NCI-H1092 (cell line): Measurements from ENCODE around the gene SYT2.
A peak's percentile ranks its signal among the peaks of the same experiment; 100 is the strongest.

Source experiments
- DNase-seq: peaks from one replicate; lab custom pipeline; 2025; lab: John Stamatoyannopoulos, UW

Gene SYT2

GRCh38 chr1:202677433-202677832 is 32.8 kb downstream of the SYT2 start:
- DNase-seq: no peak

DNA sequence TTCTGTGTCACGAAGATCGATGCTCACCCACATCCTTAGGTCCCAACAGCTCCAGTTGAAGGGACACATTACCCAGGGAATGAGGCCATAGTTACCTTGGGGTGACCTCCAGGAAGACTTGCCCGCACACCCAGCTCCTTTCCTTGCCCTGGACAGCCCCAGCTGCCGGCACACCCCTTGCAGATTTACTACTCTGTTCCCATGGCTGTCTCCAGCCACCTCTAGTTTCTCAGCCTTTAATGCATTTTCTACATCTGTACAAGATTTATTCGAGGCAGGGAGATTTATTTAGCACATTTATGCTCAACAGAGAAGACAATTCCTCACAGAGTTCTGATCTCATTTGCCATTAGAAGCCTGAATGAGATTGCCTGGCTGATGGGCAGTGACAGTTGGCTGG is 36.7 kb downstream of the SYT2 start:
- no peak for DNase-seq

DNA sequence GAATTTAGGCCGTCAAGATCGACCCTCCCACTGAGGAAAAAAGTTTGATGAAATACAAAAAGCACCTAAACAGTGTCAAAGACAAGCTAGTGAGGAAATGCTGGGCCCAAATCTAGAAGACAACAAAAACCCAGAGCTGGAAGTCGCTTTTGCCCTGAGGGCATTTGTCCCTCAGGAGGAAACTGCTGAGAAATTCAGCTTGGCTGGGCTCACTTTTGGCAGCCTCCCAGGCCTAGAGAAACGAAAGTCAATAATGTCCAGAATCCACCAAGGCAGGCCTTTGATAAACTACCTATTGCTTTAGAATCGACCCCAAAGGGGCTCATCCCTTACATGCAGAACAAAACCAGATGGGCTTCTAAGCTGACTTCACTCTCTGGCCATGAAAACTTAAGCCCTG is 38.9 kb downstream of the SYT2 start:
- DNase-seq: no peak

- no peak for DNase-seq
These were observed 44.8 kb downstream of the SYT2 start for GRCh38 chr1:202665417-202665816.

DNA sequence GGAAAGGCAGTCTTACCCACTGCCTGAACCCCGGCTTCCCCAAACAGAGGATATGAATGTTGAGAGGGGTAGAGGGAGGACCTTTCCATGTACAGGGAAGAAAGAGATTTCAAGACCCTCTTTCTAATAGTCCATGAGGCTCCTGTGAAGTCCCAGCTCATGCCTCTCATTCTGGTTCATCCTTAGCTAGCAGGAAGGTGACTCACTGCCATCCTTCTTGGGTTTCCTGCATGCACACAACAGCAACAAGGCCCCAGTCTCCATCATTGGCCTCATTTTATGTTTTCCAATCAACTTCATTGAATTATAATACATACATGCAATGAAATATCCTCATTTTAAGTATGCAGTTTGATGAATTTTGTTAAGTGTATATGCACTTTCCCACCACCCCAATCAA is 46.2 kb downstream of the SYT2 start:
- no peak for DNase-seq

DNA sequence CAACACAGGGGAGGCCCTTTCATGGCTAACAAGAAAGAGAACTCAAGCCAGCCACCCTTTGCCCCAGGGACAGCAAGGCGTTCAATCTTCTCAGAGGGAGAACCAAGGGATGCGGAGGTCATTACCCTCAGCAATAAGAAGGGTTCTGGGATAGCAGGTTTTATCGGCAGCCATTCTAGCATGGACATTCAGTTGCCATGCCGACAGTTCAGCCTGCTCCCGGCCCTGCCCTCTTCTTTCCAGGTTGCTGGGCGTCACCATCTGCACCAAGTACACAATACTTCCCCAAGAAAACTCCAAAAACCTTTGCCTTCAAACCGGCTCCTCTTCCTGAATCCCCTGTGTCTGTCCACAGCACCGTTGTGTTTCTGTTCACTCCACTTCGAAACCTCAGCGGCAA is 47.1 kb downstream of the SYT2 start:
- DNase-seq: no peak

- DNase-seq: peak; percentile 53
These were observed 48.2 kb downstream of the SYT2 start for GRCh38 chr1:202662081-202662480.

GRCh38 chr1:202661136-202661845 is 49.0 kb downstream of the SYT2 start:
- no peak for DNase-seq

DNA sequence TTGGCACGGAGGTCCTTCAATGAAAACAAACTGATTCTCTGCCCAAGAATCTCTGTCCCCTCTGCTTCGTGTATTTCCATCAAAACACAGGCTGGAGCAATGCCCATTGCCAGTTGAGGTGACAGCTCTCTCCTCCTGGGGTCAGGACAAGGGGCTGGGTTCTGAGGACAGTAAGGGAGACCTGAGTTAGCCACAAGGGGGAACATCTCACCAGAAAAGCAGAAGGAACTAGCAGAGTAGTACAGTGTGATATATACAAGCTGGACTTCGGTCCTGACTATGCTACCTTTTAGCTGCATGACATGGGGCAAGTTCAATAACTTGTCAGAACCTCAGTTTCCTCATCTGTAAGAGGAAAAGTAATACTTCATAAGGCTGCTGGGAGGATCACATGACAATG is 50.3 kb downstream of the SYT2 start:
- DNase-seq: no peak

DNA sequence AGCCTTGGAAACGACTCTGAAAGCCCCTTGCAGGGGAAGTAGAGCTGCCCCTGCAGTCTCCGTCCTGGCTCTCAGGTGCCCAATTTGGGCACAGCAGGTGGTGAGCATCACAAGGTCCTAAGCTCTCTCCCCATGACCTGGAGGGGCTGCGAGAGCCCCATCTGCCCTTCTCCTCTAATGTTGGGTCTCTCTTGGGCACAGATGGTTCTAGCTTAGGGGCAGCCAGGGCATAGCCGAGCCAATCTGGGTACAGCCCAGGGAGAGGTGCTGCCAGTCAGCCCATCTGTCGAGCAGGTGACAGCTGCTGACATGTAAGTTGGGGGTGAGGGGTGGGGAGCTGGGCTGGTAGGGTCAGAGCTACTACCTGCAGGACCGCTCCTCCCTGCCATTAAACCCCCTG is 50.7 kb downstream of the SYT2 start:
- DNase-seq: no peak

GRCh38 chr1:202658769-202659168 is 51.5 kb downstream of the SYT2 start:
- DNase-seq: no peak

DNA sequence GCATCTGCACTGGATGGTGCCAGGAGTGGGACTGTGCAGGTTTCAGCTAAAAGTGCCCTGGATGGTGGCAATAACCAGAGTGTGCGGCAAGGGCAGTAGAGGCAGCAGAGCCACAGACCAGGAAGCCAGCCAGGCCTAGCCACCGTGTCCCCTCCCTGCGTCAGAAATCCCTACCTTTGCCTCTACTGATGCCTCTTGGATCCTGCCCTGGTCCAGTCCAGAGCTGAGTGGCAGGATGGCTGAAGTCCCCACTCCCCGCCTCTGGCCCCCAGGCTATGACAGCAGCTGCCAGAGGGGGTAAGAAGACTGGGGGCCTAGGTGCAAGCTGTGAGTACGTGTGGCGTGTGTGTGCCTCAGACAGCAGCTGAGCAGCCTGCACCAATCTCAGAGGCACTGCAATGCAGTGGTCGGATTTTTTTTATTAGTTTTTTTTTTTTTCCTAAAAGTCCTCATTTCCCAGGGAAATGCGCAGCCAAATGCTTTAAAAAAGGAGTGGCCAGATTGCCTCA is 51.9 kb downstream of the SYT2 start:
- DNase-seq: no peak

DNA sequence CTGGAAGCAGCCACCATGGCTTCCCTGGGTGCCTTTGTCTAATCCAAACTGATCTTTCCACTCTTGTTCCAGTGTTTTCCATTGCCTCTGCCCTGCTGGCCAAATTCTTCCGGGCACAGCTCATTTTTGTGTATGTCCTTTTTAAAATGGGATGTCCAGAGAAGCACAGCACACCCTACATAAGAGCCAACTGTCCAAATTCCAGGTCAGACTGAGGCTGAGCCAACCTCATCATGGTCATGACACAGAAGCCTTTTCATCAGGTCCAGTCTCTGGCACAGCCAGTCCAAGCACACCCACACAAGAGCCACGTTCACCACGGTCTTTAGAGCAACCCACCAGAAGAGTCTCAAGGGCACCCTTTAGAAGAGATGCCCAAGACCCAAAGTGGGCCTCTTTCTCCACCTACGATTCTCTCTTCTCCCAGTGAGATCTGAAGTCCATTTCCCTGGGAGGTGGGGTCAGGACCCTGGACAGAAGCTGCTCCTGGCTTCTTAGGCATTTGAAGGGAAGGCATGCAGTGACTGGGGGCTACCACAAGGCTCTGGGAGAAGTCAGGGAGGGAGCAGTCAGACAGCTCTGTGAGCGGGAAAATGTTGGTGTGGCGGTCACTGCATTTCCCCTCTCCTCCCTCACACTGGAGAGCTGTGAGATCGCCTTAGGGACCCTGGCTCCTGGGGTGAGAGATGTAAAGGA is 53.2 kb downstream of the SYT2 start:
- no peak for DNase-seq

DNA sequence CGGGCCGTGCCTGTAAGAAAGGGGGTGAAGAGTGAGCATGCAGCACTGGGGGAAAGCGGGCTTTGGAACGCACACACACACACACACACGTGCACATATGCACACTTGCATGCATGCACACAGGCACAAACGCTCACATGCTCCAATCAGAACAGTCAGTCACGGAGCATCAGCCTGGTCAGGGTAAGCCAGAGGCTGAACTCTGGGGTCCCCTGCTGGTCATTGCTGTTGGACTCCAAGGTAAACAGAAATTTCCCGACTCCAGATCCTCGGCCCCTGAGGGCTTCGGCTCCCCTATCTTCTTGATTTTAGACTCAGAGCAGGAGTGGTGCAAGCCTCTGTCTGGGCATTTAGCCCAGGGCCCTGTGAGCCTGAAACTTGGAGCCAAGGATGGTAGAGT is 54.2 kb downstream of the SYT2 start:
- DNase-seq: no peak

DNA sequence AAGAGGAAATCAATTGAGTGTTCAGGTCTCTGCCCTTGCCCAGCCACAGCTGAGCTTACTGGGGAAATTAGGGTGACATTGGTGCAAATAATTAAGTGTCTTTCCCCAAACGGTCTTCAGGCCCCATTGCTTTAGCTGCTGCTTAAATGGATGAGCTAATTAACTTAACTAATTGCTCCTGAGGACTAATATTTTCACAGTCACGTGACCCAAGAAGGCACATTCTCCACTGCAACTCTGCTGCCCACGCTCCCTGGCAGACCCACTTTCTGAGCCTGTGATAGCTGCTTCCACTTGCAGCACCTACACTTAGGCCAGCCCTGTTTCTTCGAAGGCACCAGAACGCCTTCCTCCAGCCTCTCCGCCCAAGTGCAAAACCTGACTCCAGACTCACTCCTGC is 56.2 kb downstream of the SYT2 start:
- no peak for DNase-seq

DNA sequence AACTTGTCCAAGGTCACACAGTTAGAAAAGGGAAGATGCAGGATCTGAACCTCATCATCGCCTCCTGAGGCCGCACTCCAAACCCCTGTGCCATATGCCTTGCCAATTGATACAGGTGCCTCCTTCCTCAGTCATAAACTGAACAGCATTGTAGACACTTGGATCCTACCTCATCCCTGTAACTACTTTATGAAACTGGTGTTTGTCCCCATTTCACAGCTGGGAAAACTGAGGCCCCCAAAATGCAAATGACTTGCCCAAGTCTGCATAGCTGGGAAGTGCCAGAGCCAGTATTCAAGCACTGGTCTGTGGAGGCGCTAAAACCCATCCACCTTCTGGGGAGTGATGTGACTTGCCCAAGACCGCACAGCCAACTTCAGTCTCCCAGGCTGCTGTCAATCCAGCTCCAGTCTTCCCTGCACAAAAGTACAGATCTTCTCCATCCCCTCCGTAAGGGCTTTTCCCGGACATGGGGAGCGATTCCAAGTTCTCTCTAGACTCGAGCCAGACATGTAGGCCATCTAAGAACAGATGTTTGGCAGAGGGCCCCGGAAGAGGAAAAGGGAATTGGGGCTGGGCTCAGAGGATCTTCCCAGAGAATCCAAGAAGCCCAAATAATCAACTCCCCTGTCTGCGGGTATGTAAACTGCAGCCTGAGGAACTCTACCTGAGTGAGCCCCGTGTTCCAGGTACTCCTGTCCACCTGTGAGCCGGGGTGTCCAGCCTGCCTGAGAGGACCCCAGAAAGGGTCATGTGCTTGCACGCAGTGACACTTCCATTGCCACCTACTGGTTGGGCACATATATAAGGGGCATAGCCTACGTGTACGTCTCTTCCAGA is 60.5 kb downstream of the SYT2 start:
- DNase-seq: no peak

GRCh38 chr1:202648605-202649226 is 61.5 kb downstream of the SYT2 start:
- no peak for DNase-seq

DNA sequence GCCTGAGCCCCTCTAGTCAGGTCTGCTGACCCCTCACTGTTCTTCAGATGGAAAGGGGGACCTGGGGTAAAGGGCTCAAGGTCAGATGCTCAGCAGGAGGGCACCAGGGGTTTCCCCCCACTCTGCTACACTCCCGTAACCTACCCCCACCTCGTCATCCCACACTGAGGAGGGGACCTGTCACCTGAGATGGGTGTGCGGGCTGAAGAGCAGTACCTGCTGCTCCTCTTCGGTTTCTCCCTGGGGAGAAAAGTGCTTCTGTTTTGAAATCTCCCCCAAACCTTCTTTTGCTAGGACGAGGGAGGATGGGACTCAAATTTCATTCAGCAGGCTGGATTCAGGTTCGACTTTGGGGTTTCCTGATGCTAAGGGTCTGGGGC is 65.2 kb downstream of the SYT2 start:
- no peak for DNase-seq

- no peak for DNase-seq
These were observed 65.8 kb downstream of the SYT2 start for GRCh38 chr1:202644219-202645096.

DNA sequence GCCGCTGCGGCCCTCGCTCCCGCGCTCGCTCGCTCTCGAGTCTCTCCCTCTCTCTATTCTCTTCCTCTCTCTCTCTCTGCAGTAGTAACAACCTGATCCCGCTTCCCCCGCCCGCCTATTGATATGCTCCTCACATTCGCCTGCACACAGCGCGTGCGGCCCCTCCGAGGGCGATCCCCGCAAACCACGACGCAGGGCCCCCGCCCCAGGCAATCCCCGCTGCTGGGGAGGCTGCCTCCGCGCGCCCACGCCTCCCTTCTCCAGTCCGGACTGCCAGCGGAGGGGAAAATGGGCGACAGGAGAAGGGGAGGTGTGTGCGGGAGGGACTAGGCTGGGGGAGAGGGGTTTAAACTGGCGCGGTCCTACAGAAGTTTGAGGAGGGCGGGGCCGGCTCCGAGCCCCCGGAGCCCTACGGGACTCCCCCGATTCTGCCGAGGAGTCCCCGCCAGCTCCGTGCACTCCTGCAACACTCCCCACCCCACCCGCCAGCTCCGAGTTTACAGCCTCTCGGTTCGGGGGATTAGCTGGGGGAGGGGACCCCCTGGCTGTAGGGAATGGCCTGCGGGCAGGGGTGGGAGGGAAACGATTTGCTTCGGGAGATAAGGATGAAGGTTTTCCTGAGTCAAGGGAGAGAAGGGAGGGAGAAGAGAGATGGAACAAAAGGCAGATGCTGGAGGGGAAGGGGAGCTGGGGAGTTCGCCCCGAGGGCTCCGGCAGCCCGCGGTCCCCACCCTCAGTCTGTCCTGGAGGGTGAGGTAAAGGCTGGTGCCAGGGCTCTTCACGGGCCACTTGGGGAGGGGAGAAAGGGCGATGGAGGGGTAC is 66.6 kb downstream of the SYT2 start:
- DNase-seq: no peak
